ENCODE measurements around the gene BCKDK.
"Not testable (repeated sequence)": the region's sequence is repeated elsewhere in the genome, so short reads cannot be mapped to it uniquely, and the experiment has no call there.

Gene BCKDK

DNA sequence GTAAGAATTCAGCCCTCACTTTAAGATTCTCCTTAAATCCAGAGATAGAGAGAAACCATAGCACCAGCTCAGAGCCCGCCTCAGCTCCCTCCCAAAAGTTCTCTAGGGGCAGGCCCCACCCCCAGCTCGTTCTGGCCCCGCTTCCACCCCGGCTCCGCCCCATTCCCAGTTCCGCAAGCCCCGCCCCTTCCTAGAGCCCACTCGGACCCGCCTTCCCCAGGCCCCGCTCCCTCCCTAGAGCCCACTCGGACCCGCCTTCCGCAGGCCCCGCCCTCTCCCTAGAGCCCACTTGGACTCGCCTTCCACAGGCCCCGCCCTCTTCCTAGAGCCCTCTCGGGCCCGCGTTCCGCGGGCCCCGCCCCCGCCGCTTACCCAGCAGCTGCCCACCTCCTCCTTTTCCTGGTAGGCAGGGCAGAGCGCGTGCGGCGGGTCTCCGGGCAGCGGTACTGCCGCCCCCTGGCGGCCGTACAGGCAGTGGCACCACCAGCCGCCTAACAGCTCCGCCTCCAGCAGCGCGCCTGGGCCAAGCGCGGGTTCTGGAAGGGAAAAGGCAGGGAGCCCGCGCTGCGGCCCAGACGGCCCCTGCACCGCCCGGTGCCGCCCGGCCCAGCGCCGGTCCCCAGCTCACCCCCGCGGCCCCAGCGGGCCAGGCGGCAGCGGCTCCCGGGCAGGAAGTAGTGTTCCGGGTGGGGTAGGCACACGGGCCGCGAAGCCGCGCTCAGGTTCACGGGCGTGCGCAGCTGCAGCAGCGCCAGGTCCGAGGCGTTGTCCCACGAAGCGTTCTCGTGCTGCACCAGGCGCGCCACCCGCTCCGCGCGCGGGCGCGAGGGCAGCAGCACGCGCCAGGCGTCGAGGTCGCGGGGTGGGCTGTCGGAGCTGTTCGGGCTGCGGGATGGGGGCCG lies 34.2 kb downstream of the BCKDK start:
- DNase-seq (ENCODE audit: low read depth): peak; percentile 91

DNA sequence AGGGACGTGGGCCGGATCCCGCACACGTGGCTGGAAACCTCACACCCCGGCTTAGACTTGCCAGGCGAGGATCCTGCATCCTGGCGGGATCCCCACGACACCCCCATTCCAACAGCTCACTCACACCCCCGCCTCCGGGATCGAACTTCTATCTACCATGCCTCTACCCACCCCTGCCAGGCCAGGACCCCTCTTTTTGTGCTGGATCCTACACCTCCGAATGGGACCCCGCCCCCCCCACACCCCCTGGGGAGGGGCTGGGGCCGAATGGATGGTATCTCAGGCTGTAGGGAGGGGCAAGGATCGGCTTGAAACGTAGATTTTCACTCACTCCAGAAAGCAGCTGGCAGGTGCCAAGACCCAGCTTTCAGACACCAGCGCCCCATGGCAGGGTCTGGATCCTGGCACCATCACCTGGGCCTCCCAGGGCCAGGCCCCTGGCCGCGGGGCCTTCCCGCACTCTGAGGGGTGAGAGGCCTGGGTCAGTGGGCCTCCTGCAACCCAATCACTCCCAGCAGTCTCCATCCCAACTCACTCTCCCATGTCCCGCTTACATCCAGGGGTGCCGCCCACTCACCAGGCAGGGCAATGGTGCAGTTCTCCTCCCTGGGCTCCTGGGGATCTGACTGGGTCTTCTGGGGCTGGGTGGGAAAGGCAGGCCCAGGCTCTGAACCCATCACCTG lies 35.0 kb downstream of the BCKDK start:
- DNase-seq (ENCODE audit: low read depth): no peak

DNA sequence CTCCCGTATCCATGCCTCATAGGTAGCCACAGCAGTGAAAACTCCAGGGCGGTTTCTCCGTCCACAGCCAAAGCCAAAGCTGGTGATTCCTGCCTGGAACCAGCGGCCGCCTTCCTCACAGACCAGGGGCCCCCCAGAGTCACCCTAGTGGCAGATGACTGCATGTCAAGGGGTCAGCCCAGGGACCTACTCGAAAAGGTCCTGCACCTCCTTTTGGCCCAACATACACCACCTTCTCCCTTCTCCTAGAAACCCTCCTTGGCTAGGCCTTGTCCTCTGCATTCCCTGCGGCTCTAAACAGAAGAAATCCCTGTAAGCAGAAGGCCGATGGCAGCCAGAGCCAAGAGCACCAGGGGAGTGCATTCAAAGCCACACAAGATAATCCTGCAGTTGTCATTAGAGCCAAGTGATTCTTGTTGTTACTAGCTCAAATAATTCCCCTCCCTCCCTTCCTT lies 35.5 kb downstream of the BCKDK start:
- DNase-seq (ENCODE audit: low read depth): no peak

DNA sequence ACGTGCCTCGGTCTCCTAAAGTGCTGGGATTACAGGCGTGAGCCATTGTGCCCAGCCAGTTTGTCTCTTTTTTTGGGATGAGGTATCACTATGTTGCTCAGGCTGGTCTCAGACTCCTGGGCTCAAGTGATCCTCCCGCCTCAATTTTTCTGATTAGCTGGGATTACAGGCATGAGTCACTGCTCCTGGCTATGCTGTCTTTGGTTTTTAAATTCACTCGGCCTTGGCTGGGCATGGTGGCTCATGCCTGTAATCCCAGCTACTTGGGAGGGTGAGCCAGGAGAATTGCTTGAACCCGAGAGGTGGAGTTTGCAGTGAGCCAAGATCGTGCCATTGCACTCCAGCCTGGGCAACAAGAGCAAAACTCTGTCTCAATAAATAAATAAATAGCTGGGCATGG lies 36.2 kb downstream of the BCKDK start:
- not testable (repeated sequence) for DNase-seq (ENCODE audit: low read depth)

DNA sequence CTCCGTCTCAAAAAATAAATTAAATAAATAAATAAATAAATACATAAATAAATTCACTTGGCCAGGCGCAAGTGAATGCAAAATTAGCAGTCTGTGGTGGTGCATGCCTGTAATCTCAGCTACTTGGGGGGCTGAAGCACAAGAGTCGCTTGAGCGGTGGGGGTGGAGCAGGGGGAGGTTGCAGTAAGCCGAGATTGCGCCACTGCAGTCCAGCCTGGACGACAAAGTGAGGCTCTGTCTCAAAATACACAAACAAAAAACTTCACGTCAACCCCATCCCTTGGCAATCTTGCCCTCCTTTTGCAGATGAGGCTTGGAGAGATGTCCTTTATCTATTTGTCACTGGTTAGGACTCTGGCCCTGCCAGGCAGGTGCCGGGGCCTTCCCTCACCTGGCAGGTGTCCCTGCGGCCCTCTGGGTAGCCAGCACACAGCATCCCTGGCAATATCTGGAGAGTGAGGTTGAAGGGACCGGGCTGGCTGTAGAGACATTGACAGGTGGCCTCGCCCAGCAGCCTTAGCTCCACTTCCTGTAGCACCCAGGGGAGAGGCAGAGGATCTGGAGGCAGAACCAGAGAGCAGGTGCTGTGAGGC lies 37.3 kb downstream of the BCKDK start:
- no peak for DNase-seq (ENCODE audit: low read depth)

DNA sequence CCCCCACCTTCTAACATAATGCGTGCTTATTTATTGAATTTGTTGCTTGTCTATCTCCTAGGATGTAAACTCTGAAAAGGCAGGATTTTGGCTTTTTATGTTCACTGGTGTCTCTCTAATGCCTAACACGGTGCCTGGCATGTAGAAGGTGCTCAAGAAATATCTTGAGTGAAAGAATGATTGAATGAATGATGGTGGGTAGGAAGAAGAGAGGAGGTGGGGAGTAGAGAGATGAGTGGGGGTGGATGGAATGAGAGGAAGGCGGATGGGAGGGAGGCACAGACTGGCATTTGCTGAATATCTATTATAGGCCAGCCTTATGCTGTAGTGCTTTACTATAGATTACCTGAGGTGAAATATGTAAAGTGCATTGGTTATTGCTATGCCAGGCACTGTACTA lies 39.4 kb downstream of the BCKDK start:
- no peak for DNase-seq (ENCODE audit: low read depth)

DNA sequence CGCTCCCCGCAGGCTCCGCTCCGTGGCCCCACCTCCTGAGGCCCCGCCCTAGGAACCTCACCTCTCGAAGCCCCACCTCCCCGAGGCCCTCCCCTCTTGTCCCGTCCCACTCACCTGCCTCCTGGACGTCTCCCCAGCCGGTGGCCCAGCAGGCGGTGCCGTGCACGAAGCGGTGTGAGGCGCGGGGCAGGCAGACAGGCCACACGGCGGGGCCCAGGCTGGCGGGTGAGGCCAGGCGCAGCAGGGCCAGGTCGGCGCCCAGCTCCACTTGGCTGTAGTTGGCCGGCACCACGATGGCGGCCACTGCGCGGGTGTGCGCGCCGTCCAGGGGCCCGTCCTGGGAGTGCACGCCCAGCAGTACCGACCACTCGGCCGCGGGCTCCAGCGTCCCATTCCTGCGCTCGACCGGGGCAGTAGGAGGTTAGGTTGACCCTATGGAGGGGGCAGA lies 40.1 kb downstream of the BCKDK start:
- no peak for DNase-seq (ENCODE audit: low read depth)

DNA sequence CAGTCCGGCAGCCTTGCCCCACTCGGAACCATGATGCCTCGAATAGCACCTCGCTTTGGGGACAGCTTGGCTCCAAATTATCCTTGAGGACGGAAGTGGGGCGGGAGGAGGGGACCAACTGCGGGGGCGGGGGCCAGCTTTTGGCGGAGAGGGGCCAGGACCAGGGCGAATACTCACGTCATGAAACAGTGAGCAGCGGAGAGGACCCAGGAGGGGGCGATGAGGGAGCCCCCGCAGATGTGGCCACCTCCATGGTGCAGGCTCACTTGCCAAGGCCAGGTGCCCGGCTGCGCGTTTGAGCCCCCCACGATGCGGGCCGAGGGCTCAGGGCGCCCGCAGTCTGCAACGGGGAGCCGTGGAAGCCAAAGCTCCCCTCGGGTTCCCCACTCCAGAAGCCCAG lies 40.7 kb downstream of the BCKDK start:
- no peak for DNase-seq (ENCODE audit: low read depth)

DNA sequence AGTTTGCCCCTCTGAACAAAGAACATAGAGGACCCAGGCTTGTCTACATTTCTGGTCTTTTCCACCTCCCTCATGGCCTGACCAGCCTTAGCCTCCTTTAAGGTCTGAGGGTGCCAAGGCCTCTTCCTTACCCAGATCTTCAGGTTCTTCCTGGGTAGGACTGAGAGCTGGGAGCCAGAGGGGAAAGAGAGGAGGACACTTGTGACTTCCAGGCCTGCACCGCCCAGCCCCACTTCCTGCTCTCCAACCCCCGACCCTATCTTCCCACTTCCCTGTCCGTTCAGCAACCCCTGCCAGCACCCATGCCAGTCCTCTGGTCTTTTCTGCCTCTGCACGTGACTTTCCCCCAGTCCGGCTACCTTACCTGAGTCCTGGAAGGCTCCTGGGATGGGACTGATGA lies 41.1 kb downstream of the BCKDK start:
- no peak for DNase-seq (ENCODE audit: low read depth)

DNA sequence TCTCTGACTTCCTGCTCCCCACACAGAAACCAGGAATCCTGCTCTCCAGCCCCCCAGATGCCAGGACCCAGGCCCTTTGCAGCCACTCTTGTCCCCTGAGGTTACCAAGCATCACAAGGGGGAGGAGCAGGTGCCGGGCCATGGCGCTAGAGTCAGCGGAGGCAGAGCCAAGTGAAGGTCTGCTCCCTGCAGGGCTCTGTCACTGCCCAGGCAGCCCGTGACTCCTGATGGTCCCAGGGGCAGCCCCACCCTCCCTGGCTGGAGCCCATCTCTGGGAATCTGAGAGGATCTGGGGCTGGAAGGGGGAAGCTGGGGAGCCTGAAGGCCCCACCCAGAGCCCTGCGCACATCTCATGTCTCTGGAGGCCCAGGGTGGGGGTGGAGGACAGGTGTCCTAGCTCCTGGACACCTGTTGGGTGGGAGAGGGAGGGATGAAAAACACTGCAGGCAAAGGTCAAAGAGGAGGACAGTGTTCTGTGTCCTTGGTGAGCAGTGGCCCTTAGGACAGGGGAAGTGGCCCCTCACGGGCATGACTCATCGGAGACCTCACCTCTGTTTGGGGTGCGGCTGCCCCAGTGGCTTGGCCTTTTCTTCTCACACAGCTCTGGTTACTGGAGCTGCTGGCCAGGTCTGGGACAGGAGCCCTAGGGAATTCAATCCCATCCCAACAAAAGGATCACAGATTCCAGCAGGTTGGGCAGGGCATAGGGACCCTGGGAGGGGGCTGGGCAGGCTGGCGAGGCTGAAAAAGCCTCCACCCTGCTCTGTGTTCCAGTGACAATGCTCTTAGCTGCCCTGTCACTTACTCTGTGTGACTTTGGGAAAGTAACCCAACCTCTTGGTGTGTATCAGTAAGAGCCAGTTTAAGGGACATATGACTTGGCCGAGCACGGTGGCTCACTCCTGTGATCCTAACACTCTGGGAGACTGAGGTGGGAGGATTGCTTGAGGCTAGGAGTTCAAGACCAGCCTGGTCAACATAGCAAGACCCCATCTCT lies 42.0 kb downstream of the BCKDK start, which contains the start of gene PRSS36:
PRSS36 (minus strand) TSS at position 173 of the 997 bp plus-strand sequence; CDS start at position 142, 31 bp downstream.
- no peak for DNase-seq (ENCODE audit: low read depth)

DNA sequence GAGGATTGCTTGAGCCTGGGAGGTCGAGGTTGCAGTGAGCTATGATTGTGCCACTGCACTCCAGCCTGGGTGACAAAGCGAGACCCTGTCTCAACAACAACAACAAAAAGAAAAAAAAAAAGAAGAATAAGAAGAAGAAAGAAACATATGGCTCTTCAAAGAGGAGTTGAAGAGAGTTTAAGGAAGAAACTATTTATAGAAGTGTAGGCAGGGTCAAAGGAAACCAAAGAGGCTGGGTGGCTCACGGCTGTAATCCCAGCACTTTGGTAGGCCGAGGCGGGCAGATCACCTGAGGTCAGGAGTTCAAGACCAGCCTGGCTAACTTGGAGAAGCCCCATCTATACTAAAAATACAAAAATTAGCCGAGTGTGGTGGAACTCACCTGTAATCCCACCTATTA lies 42.8 kb downstream of the BCKDK start:
- not testable (repeated sequence) for DNase-seq (ENCODE audit: low read depth)

DNA sequence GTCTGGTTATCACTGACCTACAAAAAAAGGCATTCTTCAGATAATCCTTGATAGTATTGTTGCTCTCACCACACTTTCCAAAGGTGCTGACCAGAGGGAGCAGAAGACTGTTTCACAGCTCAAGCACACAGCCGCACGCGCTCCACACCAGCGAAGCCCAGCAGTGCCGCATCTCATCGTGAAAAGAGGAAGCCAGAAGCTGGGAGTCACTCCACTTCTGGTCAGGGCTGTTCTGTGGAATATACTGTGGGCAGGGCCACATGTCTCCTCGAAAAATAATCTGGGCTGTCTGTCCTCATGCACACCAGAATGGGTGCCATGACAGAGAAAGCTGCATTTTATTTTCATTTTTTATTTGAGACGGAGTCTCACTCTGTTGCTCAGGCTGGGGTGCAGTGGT lies 49.0 kb downstream of the BCKDK start:
- no peak for DNase-seq (ENCODE audit: low read depth)
